ENCODE measurements around the gene BID.

BID gene

GRCh38 chr22:17706947-17707346 lies 67.3 kb downstream of the BID start:
- in situ Hi-C loops (cut with MboI; ENCODE audit: low sequenced_read_pairs, unreplicated experiment) = no loop called here
- TF ChIP-seq CTCF (IDR thresholded peaks at IDR 0.05; ENCODE audit: borderline replicate concordance, control extremely low read depth, extremely low read depth, insufficient read depth, missing control alignments) = no peak
- no peak for DNase-seq (ENCODE audit: low spot score)

GRCh38 chr22:17705951-17706900 lies 68.0 kb downstream of the BID start:
- TF ChIP-seq CTCF (IDR thresholded peaks at IDR 0.05; ENCODE audit: borderline replicate concordance, control extremely low read depth, extremely low read depth, insufficient read depth, missing control alignments) = no peak
- in situ Hi-C loops (cut with MboI; ENCODE audit: low sequenced_read_pairs, unreplicated experiment) = no loop called here
- DNase-seq (ENCODE audit: low spot score) = peak; percentile 61

DNA sequence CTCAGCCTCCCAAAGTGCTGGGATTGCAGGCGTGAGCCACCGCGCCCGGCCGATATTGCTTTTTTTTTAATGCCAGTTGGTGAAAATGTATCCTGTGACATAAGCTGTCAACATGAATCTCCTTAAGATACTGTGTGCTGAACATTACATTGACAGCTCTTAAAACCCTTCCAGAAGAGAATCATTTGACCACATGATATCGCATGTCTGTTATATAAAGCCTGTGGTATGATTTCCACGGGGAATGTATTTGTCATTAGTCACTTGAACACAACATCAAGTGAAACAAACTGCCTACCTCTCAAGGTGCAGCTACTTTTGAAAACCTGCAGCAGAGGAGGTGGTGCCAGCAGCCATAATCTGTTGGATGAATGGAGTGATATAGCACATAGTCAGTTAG lies 68.7 kb downstream of the BID start:
- DNase-seq (ENCODE audit: low spot score) = no peak
- no peak for TF ChIP-seq CTCF (IDR thresholded peaks at IDR 0.05; ENCODE audit: borderline replicate concordance, control extremely low read depth, extremely low read depth, insufficient read depth, missing control alignments)
- in situ Hi-C loops (cut with MboI; ENCODE audit: low sequenced_read_pairs, unreplicated experiment) = no loop called here

DNA sequence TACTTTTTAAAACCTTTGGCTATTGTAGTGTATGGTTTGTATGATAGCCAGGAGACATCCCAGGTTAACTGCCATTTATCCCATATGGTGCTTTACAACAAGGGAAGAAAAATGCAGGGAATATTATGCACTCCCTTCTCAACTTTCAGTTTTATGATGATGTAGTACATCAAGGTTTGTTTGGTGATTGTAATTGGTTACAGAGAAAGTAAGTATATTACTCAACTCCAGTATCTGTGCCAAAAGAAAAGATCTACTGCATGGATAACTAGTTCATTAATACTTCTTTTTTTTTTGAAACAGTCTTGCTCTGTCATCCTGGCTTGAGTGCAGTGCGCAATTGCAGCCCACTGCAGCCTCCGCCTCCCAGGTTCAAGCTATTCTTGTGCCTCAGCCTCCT lies 70.5 kb downstream of the BID start:
- no peak for TF ChIP-seq CTCF (IDR thresholded peaks at IDR 0.05; ENCODE audit: borderline replicate concordance, control extremely low read depth, extremely low read depth, insufficient read depth, missing control alignments)
- DNase-seq (ENCODE audit: low spot score) = no peak
- in situ Hi-C loops (cut with MboI; ENCODE audit: low sequenced_read_pairs, unreplicated experiment) = no loop called here

DNA sequence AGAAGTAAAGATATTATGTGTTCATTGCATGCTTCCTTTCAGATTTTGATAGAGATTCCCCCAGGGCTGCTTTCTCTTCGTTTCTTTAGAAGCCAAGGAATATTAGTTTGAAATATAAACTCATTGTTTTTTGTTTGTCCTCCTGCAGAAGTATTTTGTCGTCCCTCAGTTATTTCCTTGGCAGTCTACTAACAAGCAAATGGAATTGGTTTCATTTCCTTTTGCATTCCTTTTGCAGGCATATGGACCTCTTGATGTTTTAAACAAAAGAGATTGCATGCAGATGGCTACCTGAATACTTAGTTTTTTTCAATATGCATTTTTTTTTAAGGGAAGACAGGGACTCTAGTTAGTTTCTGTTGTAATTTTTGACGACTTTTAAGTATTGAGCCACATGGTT lies 73.5 kb downstream of the BID start:
- in situ Hi-C loops (cut with MboI; ENCODE audit: low sequenced_read_pairs, unreplicated experiment) = no loop called here
- no peak for TF ChIP-seq CTCF (IDR thresholded peaks at IDR 0.05; ENCODE audit: borderline replicate concordance, control extremely low read depth, extremely low read depth, insufficient read depth, missing control alignments)
- no peak for DNase-seq (ENCODE audit: low spot score)

- in situ Hi-C loops (cut with MboI; ENCODE audit: low sequenced_read_pairs, unreplicated experiment) = loop anchor here (10.0 kb wide), 1 partner anchor 55 kb away; no protein-coding TSS in a partner anchor
- DNase-seq (ENCODE audit: low spot score) = no peak
- TF ChIP-seq CTCF (IDR thresholded peaks at IDR 0.05; ENCODE audit: borderline replicate concordance, control extremely low read depth, extremely low read depth, insufficient read depth, missing control alignments) = no peak
These were observed 74.5 kb downstream of the BID start for GRCh38 chr22:17699696-17700340.

Data from GM13976 (cell line).